NCI-H82 (cell line): Measurements from ENCODE around the gene LGALS13.

ENCODE experiments used
- DNase-seq: peaks from one replicate; lab custom pipeline; 2025; lab: John Stamatoyannopoulos, UW

The LGALS13 gene, protein sequence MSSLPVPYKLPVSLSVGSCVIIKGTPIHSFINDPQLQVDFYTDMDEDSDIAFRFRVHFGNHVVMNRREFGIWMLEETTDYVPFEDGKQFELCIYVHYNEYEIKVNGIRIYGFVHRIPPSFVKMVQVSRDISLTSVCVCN

DNA sequence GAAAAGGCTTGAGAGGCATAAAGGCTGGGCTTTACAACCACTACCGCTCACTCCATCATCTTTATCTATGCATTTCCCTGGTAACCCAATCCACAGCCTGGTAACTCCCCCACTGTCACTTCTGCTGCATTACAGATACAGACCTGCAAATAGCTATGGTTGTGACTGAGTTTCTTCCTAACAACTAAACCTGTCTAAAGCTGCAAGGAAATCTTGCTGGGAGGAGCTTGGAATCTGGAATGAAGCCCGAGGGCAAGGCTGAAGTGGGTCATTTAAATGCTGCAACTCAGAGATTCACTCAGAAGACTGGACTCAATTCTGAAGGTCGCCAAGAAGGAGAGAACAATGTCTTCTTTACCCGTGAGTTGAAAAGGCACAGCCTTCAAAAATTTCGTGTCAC lies at the start of gene LGALS13:
LGALS13 (plus strand) TSS at position 301 of the 400 bp plus-strand sequence; CDS start at position 346, 45 bp downstream.
- no peak for DNase-seq

DNA sequence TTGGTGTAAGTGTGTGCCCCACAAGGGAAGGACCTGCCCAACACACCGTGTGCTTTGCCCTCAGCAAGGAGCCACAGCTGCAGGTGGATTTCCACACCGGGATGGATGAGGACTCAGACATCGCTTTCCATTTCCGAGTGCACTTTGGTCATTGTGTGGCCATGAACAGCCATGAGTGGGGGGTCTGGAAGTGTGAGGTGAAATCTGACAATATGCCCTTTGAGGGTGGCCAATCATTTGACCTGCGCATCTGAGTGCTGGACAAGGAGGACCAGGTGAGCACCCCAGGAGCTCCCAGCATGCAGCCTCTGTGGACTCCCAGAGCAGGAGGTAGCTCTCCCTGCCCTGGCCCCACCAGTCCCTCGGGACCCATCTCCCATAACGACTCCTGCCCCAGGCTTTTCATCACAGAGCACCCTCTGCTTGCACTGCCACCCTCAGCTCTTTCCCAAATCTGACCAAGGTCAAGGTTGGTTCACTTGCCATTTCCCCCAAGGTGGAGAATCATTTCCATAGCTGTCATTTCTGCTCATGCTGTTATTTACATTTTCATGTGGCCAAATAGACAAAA lies 49.2 kb upstream of the LGALS13 start:
- DNase-seq = no peak

DNA sequence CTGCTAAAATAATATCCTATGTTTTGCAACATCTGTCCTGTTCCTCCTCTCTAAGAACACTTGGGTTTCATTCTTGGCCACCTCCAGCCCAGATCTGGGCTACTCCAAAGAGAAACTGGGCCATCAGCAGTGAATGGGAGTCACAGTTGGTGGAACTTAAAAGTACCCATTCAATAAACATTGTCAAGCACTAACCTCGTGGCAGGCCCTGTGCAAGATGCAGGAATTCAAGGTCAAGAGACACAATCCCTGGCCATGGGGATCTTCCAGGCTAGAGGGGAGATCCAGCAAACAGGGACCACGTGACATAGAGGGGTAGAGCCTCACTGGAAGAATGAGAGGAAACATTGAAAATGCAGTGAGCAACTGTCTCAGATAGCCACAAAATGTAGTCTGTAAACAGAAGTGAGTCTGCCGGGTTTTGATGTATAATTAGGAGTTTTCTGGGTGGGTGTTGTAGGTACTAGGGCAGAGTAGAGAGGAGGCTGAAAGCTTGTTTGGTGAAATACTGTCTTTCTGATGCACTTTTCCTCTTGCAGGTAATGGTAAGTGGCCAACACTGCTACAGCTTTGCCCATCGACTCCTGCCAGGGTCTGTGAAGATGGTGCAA lies 47.5 kb upstream of the LGALS13 start:
- no peak for DNase-seq

DNA sequence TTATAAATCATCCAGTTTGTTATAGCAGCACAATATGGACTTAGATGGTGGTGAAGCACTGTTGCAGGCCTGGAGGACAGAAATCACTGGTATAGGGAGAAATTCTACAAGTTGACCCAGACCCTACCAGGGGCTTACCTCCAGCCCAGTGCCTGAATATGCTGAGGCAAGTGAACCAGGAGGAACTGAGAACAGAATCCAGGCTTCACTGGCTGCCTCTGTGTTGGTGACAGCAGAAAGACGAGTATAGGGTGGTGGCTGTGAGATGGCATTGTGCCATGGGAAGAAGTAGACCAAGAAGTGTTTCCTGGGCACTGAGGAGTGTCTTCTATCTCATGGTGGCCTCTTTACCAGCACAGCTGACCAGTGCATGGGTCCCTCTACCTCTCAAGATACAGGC lies 46.4 kb upstream of the LGALS13 start:
- DNase-seq = no peak

DNA sequence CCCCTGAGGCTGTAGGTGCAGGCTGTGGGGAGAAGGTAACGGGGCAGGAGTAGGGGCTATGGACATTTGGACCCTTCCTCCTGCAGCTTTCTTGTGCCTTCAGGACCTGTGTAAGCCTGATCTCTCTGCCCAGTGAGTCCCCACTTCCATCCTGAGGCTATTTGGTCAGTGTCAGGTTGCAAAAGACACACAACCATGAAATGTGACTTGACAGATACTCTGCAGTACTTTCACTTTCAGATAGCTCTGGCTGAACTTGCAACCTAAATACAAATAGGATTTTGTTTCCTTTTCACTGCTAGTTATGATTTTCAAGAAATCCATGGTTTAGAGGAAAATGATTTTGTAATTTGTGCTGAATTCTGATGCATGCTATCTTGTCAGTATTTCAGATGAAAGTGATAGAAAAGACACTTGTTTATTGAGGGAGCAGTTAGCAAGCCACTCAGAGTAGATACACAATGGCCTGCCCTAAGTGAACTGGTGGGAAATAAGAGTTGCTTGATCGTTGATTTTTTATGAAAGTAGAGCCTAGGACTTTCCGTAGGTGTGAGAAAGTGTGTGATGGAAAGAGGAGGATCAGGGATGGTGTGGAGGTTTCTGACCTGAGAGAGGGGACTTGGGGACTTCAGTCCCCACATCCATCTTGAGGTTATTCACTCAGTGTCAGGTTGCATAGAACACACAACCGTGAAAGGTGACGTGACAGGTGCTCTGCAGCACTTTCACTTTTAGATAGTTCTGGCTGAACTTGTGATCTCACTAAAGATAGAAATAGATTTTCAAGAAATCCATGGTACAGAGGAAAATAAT lies 44.3 kb upstream of the LGALS13 start:
- DNase-seq = no peak

DNA sequence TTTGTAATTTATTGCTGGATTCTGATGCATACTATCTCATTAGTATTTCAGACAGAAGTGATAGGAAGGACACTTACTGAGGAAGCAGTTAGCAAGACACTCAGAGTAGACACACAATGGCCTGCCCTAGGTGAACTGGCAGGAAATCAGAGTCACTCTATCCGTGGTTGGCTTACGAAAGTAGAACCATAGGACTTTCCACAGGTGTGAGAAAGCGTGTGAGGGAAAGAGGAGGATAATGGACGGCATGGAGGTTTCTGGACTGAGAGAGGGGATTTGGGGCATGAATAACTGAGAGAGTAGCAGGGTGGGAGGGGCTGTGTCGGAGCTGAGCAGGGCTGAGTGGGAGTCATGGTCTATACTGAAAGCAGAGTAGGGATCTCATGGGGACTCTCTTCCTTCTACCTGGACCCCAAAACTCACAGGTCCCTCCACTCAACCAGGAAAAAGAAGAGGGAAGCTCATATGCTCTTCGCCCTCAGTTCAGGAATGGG lies 43.7 kb upstream of the LGALS13 start:
- DNase-seq = no peak

DNA sequence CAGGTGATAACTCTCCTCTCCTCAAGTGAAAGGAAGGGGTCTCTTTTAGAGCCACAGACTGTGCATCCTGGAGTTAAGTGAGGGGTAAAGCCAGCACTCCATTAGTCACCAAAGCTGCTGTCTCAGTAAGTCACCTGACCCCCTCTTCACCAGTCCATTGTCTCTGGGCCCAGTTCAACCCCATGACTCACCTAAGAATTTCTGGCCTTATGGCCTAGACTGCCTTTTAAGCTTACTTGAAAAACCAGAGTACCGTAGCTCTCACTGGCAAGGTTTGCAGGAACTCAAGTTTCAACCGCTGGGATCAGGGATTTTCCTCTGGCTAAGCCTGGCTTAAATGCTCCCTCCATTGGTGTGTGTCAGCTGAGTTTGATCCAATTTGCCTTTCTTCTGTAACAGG lies 38.9 kb upstream of the LGALS13 start:
- DNase-seq = peak; percentile 84

DNA sequence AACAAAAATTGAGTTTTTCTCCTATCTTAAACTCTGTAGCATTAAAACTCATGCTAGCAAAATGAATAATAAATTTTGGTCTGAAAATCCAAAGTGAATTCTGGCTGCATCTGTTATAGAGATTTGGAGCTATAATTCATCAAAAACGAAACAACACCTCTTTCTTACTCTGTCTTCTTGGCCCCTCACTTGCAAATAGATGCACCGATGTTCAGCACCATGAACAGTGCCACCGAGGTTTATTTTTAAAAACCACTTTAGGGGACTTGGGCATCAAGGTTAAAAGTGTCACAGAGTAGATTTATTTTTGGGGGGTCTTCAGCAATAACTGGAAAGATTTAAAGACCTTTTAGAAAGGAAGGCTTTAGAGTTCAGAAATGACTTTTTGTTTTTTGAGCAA lies 36.3 kb upstream of the LGALS13 start:
- DNase-seq = no peak

DNA sequence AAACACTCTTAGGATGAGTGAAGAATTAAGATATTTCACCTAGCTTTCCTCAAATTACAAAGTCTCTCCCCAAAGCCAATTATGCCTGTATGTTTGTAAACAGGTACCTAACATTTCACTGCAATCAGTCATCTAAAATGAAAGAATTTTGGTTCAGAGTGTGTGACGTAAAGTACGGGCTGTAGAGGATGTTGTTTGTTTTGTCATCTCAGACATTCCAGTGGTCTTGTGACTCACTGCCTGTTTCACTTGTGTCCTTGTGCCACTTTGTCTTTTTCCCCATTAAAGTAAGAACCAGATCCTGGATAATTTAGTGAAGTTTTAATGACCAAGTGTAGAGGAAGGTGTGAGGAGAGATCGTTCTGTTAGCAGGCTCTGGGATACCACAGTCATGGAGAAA lies 33.7 kb upstream of the LGALS13 start:
- no peak for DNase-seq

DNA sequence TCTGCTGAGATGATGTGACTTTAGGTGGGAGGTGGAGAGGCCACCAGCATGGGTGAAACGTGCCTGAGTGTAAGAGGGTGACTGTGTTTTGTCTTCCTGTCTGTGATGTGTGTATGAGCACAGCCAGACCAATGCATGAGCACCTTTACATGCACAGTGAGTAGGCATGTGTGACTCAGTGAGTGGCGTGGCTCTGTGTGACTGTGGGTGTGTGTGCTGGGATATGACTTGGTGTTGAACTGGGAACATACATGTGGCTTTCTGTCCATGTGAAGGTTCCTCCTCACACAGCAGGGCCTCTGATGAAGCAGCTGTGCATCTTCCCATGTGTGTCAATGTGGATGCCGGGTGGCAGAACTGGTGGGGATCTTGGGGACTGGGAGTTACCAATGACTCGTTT lies 19.9 kb upstream of the LGALS13 start:
- no peak for DNase-seq

DNA sequence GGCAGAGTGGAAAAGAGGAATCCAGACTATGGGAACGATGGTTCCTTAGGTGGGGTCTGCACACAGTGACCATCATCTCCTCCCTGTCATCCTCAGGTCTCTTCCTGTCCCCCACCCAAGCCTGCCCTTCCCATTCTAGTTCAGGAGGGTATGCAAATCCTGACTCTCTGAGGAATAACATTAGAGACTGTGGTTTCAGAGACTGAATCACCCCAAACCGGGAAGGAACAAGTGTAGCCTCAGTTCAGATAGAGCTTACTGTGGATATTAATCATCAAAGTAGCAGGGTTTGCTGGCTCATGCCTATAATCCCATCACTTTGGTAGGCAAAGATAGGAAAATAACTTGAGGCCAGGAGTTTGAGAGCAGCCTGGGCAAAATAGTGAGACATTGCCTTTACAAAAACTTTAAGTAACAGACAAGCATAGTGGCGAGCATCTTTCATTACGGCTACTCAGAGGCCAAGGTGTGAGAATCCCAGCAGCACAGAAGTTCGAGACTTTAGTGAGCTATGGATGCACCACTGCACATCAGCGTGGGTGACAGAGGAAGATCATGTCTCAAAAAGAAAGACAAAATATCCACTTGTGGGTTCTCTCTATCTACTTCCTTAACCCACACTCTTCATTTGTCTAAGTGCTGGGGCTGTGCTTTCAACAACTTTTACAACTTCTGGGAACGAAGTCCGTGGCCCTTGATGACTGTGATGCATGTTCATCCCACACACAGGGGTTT lies 19.3 kb upstream of the LGALS13 start:
- no peak for DNase-seq

DNA sequence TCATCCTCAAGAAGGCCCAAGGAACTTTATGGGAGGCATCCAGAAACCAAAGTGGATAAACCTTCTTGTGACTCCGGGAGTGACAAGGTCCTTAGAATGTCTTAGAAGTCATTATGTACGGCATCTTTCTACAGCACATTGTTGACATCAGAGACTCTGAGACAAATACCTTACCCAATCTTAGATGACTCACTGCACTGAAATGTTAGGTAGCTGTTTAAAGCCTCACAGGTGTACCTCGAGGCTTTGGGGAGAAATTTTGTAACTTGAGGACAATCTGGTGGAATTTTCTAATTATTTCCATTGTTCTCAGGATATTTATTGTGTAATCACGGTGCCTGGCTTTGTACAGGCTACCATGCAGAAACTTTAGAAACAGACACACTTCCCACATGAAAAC lies 14.8 kb upstream of the LGALS13 start:
- DNase-seq = no peak

DNA sequence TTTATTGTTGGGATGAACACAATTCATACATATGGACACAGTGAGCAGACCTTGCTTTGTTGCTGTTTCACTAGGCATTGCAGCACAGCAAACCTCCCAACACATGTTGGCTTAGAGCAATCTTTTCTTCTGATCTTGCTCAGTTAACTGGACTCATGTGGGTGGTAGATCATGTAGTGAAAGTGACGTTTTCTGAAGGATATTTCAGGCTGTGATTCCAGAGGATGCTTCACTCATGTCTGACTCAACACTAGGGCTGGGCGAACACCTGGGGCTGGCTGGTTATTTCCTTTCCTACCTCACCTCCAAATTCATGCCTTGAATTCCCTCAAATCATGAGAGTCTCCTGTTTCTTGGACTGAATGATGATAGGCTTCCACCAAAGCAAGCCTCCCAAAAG lies 14.3 kb upstream of the LGALS13 start:
- DNase-seq = no peak

DNA sequence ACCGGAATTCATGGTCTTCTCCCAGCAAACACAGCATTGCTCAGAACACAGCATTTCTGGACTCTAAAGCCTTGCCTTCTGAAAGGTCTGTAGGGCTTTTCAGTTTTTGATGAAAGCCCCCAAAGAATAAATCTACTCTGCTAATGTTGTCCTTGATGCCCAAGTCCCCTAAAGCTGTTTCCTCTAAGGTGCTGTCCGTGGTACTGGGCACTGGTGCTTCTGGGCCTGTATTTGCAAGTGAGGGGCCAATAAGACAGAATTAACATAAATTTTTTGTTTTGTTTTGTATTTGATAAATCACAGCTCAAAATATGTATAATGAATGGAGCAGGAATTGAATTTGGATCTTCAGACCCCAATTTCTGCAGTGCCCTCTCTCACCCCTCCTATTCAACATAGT lies 12.1 kb upstream of the LGALS13 start:
- no peak for DNase-seq

DNA sequence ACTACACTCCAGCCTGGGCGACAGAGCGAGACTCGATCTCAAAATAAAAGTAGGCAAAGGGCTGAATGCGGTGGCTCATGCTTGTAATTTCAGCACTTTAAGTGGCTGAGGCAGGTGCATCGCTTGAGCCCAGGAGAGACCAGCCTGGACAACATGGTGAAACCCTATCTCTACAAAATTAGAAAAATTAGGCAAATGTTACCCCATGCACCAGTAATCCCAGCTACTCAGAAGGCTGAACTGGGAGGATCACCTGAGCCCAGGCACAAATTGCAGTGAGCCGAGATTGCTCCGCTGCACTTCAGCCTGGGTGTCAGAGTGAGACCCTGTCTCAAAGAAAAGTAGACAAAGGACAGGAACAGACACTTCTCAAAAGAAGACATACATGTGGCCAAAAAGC lies 9.9 kb upstream of the LGALS13 start:
- no peak for DNase-seq

DNA sequence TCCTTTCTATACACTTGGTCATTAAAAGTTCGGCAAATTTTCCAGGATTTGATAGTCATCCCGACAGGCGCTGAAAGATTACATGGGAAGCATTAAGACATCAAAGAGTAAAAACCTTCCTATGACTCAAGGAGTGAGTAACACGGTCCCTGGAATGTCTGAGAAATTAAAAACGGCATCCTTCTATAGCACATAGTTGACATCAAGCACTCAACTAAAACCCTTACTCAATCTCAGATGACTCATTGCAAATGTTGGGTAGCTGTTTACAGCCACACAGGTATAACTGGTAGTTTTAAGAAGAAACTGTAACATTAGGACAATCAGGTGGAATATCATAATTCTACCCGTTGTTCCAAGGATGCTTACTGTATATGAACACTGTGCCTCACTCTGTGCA lies 6.4 kb upstream of the LGALS13 start:
- DNase-seq = no peak

DNA sequence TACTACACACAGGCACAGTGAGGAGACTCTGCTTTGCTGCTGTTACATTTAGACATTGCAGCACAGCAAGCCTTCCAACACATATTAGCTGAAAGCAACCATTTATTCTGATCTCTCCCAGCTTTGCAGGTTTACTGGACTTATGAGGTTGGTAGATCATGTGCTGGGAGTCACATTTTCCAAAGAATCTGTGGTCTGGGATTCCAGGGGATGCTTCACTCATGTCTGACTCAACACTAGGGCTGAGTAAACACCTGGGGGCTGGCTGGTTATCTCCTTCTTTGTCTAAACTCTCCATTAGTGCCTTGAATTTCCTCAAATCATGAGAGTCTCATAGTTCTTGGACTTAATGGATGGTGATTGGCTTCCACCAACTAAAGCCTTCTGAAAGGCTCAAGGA lies 5.4 kb upstream of the LGALS13 start:
- no peak for DNase-seq

DNA sequence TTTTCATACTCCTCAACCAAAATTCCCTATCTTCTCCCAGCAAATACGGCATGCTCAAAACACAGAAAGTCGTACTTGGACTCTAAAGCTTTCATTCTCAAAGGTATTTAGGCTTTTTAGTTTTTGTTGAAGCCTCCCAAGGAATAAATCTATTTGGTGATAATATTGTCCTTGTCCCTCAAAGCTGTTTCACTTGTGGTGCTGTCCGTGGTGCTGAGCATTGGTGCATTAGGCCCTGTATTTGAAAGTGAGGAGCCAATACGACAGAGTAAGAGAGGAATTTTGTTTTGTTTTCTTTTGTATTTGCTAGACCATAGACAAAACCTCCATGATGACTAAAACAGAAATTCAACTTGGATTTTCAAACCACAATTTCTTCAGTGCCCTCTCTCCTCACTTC lies 3.2 kb upstream of the LGALS13 start:
- no peak for DNase-seq

DNA sequence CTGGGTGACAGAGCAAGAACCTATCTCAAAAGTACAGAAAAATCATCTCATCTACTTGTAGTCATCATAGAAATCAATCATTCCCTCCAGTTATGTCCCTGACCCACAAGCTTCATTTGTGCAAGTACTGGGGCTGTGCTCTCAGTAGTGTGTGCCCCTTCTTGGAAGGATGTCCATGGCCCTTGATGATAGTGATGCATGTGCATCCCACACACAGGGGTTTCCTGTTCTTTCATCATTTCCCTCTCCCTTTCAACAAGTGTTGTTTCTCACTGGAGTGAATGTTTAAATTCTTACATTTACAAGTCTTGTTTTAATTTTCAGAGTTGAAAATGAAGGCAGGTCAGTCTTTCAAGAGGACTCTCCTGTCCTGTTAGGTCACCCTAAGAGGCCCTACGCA lies 1.5 kb downstream of the LGALS13 start:
- no peak for DNase-seq

DNA sequence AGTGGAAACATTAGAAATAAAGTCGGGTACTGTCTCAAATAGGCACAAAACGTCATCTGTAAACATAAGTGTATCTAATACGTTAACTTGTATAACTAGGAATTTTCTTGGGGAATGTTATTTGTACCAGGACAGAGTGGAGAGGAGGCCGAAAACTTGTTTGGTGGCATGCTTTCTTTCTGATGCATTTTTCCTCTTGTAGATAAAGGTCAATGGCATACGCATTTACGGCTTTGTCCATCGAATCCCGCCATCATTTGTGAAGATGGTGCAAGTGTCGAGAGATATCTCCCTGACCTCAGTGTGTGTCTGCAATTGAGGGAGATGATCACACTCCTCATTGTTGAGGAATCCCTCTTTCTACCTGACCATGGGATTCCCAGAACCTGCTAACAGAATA lies 4.7 kb downstream of the LGALS13 start:
- no peak for DNase-seq

DNA sequence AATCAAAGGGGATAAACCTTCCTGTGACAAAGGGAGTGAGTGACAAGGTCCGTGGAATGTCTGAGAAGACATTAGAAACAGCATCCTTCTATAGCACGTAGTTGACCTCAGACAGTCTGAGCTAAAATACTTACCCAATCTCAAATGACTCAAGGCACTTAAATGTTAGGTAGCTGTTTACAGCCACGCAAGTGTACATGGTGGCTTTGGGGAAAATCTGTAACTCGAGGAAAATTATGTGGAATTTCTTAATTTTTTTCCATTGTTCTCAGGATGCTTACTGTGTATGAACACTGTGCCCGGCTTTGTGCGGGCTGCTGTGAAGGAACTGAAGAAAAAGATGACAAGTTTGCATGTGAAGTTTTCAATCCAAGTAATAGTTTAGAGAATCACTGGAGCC lies 5.2 kb downstream of the LGALS13 start:
- DNase-seq = no peak

DNA sequence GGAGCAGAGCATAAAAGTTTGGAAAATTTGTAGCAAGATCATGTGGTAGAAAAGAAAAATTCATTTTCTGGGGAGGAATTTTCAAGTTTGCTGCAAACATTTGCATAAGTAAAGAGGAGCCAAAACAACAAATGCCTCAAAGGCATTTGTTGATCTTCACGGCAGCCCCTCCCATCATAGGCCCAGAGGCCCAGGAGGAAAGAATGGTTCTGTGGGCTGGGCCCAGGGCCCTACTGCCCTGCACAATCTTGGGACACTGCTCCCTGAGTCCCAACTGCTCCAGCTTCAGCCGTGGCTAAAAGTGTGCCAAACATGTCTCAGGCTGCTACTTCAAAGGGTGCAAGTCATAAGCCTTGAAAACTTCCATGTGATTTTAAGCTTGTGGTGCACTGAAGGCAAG lies 11.3 kb downstream of the LGALS13 start:
- no peak for DNase-seq
